SK-N-MC (cell line): ENCODE data around the gene TADA1.

ENCODE experiments used
- DNase-seq: peaks from one replicate; pipeline ENCODE4 v3.0.0-alpha.2; 2011; ENCODE audit warnings: low read depth, low spot score
- H3K27ac ChIP-seq: fragments of 200-600 bp; sonication (generic); 2 replicates; pipeline ENCODE4 v1.5.1; 2016; ENCODE audit warnings: mixed run types
- H3K36me3 ChIP-seq: fragments of 200-600 bp; sonication (generic); 2 replicates; pipeline ENCODE4 v1.6.1; 2017; ENCODE audit warnings: antibody characterized with exemption, low read length, mixed read lengths; ENCODE audit not compliant: insufficient read depth
- H3K4me3 ChIP-seq: fragments of 200-600 bp; sonication (generic); 2 replicates; pipeline ENCODE4 v1.5.1; 2016
- H3K9ac ChIP-seq: fragments of 200-600 bp; sonication (generic); 2 replicates; pipeline ENCODE4 v1.8.0; 2017; ENCODE audit warnings: mixed run types, mixed read lengths; ENCODE audit not compliant: insufficient read length
- H3K9me3 ChIP-seq: fragments of 200-600 bp; sonication (generic); 2 replicates; pipeline ENCODE4 v1.6.1; 2017; ENCODE audit warnings: low read depth, mild to moderate bottlenecking, antibody characterized with exemption, low read length, moderate library complexity, mixed read lengths
- EZH2 ChIP-seq: fragments of 200-600 bp; sonication (generic); IDR thresholded peaks from one replicate; pipeline ENCODE4 v1.6.1; 2017; ENCODE audit warnings: antibody characterized with exemption
- FOXP2 ChIP-seq: optimal IDR thresholded peaks from 2 replicates; pipeline ENCODE3; 2011; ENCODE audit warnings: mild to moderate bottlenecking, moderate library complexity; ENCODE audit not compliant: insufficient read depth; ENCODE audit errors: extremely low read length, control extremely low read depth
- POLR2AphosphoS5 ChIP-seq: IDR thresholded peaks from 2 replicates; pipeline ENCODE4 v1.6.1; 2012; ENCODE audit warnings: mild to moderate bottlenecking, low read depth, low read length, borderline replicate concordance

Gene TADA1

DNA sequence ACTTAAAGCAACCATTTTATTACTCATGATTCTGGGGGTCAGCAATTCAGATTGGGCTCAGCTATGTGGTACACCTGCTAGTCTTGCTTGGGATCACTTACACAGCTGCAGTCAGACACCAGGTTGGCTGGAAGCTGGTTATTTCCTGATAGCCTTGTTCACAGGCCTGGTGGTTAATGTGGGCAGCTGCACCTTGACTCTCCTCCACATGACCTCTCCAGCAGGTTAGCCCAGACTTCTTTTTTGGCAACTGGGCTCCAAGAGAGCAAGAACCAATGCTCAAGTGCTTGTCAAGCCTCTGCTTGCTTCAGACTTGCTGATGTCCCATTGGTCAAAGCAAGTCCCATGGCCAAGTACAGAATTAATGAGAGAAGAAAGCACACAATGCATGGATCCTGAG, 48.6 kb downstream of the TADA1 start:
- H3K9ac ChIP-seq: no peak overlapping the region
- H3K27ac ChIP-seq: no peak overlapping the region
- TF ChIP-seq EZH2 (no peak), FOXP2 (no peak), POLR2AphosphoS5 (no peak)
- DNase-seq: no peak
- H3K4me3 ChIP-seq: no peak overlapping the region
- H3K9me3 ChIP-seq: no peaks in the 10 kb centered on the region
- no peaks in the 10 kb centered on the region for H3K36me3 ChIP-seq

DNA sequence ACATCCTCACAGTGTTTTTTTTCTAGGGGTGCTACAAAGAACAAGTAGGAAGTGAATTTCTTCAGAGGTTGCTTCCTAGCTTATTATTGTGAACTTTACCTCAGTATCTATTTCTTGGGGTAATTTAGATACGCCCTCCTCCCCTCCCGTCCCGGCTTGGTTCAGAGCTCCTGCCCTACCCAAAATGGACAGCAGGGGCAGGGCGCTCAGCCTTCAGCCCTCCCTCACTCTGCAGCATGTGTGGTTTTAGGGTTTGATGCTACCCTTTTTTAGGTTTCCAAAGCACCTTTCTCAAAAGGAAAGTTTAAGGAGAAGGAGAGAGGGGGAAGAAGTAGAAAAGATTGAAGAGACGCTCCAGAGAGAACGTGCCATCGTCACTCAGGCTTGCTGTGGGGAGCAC, 53.7 kb downstream of the TADA1 start:
- no peak for TF ChIP-seq FOXP2
- no peak for TF ChIP-seq EZH2
- TF ChIP-seq POLR2AphosphoS5: no peak
- H3K9me3 ChIP-seq: no peaks in the 10 kb centered on the region
- no peak overlapping the region for H3K9ac ChIP-seq
- no peak overlapping the region for H3K4me3 ChIP-seq
- H3K36me3 ChIP-seq: no peaks in the 10 kb centered on the region
- DNase-seq: no peak
- H3K27ac ChIP-seq: no peak overlapping the region

GRCh38 chr1:166819974-166820373, 56.1 kb downstream of the TADA1 start:
- DNase-seq: no peak
- no peak overlapping the region for H3K4me3 ChIP-seq
- no peaks in the 10 kb centered on the region for H3K9me3 ChIP-seq
- TF ChIP-seq EZH2: no peak
- no peak for TF ChIP-seq POLR2AphosphoS5
- no peak for TF ChIP-seq FOXP2
- H3K36me3 ChIP-seq: no peaks in the 10 kb centered on the region
- H3K9ac ChIP-seq: no peak overlapping the region
- H3K27ac ChIP-seq: no peak overlapping the region

DNA sequence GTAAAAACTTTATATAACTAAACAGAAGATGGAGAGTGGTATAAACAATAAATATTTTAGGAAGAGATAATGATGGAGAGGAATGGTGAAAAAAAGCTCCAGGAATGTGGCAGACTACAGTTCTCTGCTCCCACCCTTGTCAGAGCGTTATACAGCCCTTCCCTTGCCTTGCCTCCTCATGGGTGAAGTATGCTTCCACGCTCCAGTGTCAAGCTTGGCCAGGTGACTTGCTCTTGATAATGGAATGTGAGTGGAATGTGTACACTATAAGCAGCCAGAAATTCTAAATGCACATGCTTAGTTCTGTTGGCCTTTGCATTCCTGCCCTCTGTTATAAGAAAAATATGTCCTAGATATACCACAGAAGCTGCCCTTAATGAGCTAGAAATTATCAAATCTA, 61.5 kb downstream of the TADA1 start:
- DNase-seq: no peak
- no peak for TF ChIP-seq EZH2
- TF ChIP-seq POLR2AphosphoS5: no peak
- TF ChIP-seq FOXP2: no peak
- Histone ChIP-seq H3K9me3 (no peaks in the 10 kb centered on the region), H3K27ac (no peak overlapping the region), H3K4me3 (no peak overlapping the region), H3K36me3 (no peaks in the 10 kb centered on the region), H3K9ac (no peak overlapping the region)

DNA sequence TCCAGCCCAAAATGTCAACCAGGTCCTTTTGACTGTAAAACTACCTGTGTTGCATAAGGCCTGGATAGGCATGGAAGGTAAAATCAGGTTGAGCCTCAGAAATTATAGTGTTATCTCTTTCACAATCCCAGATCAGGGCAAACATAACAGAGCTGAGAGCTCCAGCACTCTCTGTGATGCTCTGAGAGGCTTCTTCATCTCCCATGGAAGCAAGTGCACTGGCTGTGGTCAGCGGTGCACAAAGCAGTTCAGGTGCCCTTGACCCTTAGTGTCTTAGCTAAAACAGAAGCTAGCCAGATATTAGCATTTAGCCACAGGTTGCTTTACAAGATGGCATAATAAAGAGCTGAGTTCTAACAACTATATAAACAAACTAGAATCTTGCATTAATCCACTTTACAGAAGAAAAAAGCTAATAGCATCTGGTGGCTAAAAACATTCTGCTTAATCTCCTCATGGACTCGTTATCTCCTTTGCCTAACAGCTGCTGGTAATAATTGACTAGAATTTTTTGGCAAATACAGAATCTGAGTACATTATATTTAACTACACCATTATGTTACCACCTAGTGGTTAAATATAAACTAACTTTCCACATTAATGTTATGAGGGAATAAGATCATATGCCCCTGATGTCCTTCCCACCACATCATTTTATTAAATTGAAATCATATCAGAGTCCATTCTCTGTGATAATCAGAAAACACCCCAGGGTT, 62.4 kb downstream of the TADA1 start:
- TF ChIP-seq POLR2AphosphoS5: no peak
- TF ChIP-seq EZH2: no peak
- no peak for TF ChIP-seq FOXP2
- DNase-seq: no peak
- Histone ChIP-seq H3K9ac (no peak overlapping the region), H3K4me3 (no peak overlapping the region), H3K9me3 (no peaks in the 10 kb centered on the region), H3K27ac (no peak overlapping the region), H3K36me3 (no peaks in the 10 kb centered on the region)

DNA sequence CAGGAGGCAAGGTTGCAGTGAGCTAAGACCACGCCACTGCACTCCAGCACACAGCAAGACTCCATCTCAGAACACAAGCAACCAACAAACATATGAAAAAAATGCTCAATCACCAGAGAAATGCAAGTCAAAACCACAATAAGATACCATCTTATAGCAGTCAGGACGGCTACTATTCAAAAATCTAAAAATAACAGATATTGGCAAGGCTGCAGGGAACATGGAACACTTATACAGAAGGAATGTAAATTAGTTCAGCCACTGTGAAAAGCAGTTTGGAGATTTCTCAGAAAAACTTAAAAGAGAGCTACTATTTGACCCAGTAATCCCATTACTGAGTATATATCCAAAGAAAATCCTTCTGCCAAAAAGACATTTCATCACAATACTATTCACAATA, 64.4 kb downstream of the TADA1 start:
- Histone ChIP-seq H3K9ac (no peak overlapping the region), H3K27ac (no peak overlapping the region), H3K36me3 (no peaks in the 10 kb centered on the region), H3K4me3 (no peak overlapping the region), H3K9me3 (no peaks in the 10 kb centered on the region)
- TF ChIP-seq EZH2: no peak
- TF ChIP-seq FOXP2: no peak
- TF ChIP-seq POLR2AphosphoS5: no peak
- DNase-seq: no peak

- Histone ChIP-seq H3K9me3 (no peaks in the 10 kb centered on the region), H3K27ac (no peak overlapping the region), H3K9ac (no peak overlapping the region), H3K36me3 (no peaks in the 10 kb centered on the region), H3K4me3 (no peak overlapping the region)
- no peak for DNase-seq
- TF ChIP-seq POLR2AphosphoS5: no peak
- TF ChIP-seq FOXP2: no peak
- TF ChIP-seq EZH2: no peak
These were observed 67.1 kb downstream of the TADA1 start for GRCh38 chr1:166808952-166809351.
